Endodermal cell (in vitro differentiated cells): ENCODE data around the gene ACVR1. TPM values are rescaled to one million over a fixed set of nuclear protein-coding genes. Genes with fewer than 3 reads are reported as not detected.

Experiments used
- DNase-seq: peaks from one replicate; pipeline ENCODE4 v3.0.0-alpha.2; 2017
- H3K27ac ChIP-seq: 2 replicates; pipeline ENCODE4 v1.5.1; 2013; ENCODE audit warnings: mild to moderate bottlenecking, low read depth, low read length, moderate library complexity
- H3K27me3 ChIP-seq: 2 replicates; pipeline ENCODE4 v1.6.1; 2013; ENCODE audit warnings: mild to moderate bottlenecking, low read length, moderate library complexity; ENCODE audit not compliant: insufficient read depth, control insufficient read depth, poor library complexity, severe bottlenecking
- H3K36me3 ChIP-seq: 2 replicates; pipeline ENCODE4 v1.7.0; 2013; ENCODE audit warnings: mild to moderate bottlenecking, low read length, moderate library complexity; ENCODE audit not compliant: control insufficient read depth, insufficient read depth
- H3K4me1 ChIP-seq: one replicate; pipeline ENCODE4 v1.7.0; 2013; ENCODE audit warnings: low read length; ENCODE audit not compliant: control insufficient read depth, insufficient read depth
- H3K4me3 ChIP-seq: 2 replicates; pipeline ENCODE4 v1.5.1; 2013; ENCODE audit warnings: mild to moderate bottlenecking, low read length, moderate library complexity
- H3K9ac ChIP-seq: 2 replicates; pipeline ENCODE4 v1.6.1; 2013; ENCODE audit warnings: mild to moderate bottlenecking, low read length, moderate library complexity; ENCODE audit not compliant: poor library complexity, severe bottlenecking; ENCODE audit errors: extremely low read depth
- H3K9me3 ChIP-seq: 2 replicates; pipeline ENCODE4 v1.6.1; 2013; ENCODE audit warnings: mild to moderate bottlenecking, low read length, moderate library complexity; ENCODE audit not compliant: control insufficient read depth
- H3K27ac Mint-ChIP-seq: 2 replicates; pipeline ENCODE4 v1.8.0; 2020; ENCODE audit warnings: mixed read lengths
- H3K27me3 Mint-ChIP-seq: 2 replicates; pipeline ENCODE4 v1.8.0; 2021; ENCODE audit warnings: mild to moderate bottlenecking, mixed read lengths; ENCODE audit not compliant: insufficient read depth
- H3K36me3 Mint-ChIP-seq: 2 replicates; pipeline ENCODE4 v1.8.0; 2020; ENCODE audit warnings: low read depth, mixed read lengths
- H3K4me1 Mint-ChIP-seq: 2 replicates; pipeline ENCODE4 v1.8.0; 2020; ENCODE audit warnings: mixed read lengths
- H3K4me3 Mint-ChIP-seq: 2 replicates; pipeline ENCODE4 v1.8.0; 2020; ENCODE audit warnings: mild to moderate bottlenecking, moderate library complexity, mixed read lengths
- H3K9me3 Mint-ChIP-seq: 2 replicates; pipeline ENCODE4 v1.8.0; 2020; ENCODE audit warnings: mild to moderate bottlenecking, mixed read lengths
- CTCF ChIP-seq: fragments of 200-600 bp; sonication (generic); conservative IDR thresholded peaks from 2 replicates; pipeline ENCODE4 v1.5.0; 2021; ENCODE audit warnings: antibody characterized with exemption, mild to moderate bottlenecking
- WGBS, 2 experiments: methylation state at CpG; one replicate each; pipeline versions ENCODE4 v1.1.5 to v1.1.7; 2013; ENCODE audit warnings: missing lambda C conversion rate in 2 of 2, mixed read lengths in 1 of 2; ENCODE audit not compliant: insufficient coverage in 1 of 2, insufficient read length in 1 of 2; 5-methylcytosine and 5-hydroxymethylcytosine counted together
- total RNA-seq, 2 donors: library from RNA; stranded (reverse); fragmentation: NEBNext Ultra II Directional in 1 of 2; extraction: Animal tissue kit (Norgen Biotek cat#: 25700) in 1 of 2; gene quantifications; 2 replicates in 1 of 2; 3 replicates in 1 of 2; pipeline ENCODE4 v1.2.1, GENCODE V29; 2021

ACVR1 gene
- total RNA-seq, 2 donors from 2014 or later: 21.1 to 26.9 TPM

GRCh38 chr2:157819761-157820160 is 56.4 kb downstream of the ACVR1 start:
- Mint-ChIP-seq H3K4me1 (peaks cover 5% of the 10 kb centered on the region), H3K27me3 (no peaks in the 10 kb centered on the region), H3K27ac (no peak overlapping the region), H3K4me3 (no peak overlapping the region), H3K36me3 (peaks cover 29% of the 10 kb centered on the region), H3K9me3 (no peaks in the 10 kb centered on the region)
- peaks cover 18% of the 10 kb centered on the region for H3K36me3 ChIP-seq
- TF ChIP-seq CTCF: no peak
- no peaks in the 10 kb centered on the region for H3K27me3 ChIP-seq
- H3K27ac ChIP-seq: no peak overlapping the region
- DNase-seq: no peak
- WGBS, 2 experiments: 95 to 96% methylated on average over 3 to 5 of the region's 5 CpGs
- no peak overlapping the region for H3K4me3 ChIP-seq
- H3K9ac ChIP-seq: no peak overlapping the region
- no peaks in the 10 kb centered on the region for H3K4me1 ChIP-seq
- no peaks in the 10 kb centered on the region for H3K9me3 ChIP-seq

- no peak overlapping the region for H3K27ac ChIP-seq
- 93 to 95% methylated on average over 7 of the region's 7 CpGs for WGBS, 2 experiments
Observed at GRCh38 chr2:157818227-157818626, 57.9 kb downstream of the ACVR1 start.

GRCh38 chr2:157815421-157815820 is 60.7 kb downstream of the ACVR1 start:
- Histone ChIP-seq H3K4me3 (no peak overlapping the region), H3K27ac (no peak overlapping the region), H3K9me3 (no peaks in the 10 kb centered on the region), H3K9ac (no peak overlapping the region), H3K27me3 (no peaks in the 10 kb centered on the region), H3K4me1 (no peaks in the 10 kb centered on the region), H3K36me3 (peaks cover 34% of the 10 kb centered on the region)
- H3K27me3 Mint-ChIP-seq: no peaks in the 10 kb centered on the region
- no peak overlapping the region for H3K27ac Mint-ChIP-seq
- no peaks in the 10 kb centered on the region for H3K4me1 Mint-ChIP-seq
- DNase-seq: no peak
- no peak for TF ChIP-seq CTCF
- H3K4me3 Mint-ChIP-seq: no peak overlapping the region
- WGBS, 2 experiments: 88 to 95% methylated on average over 1 of the region's 1 CpG
- no peaks in the 10 kb centered on the region for H3K9me3 Mint-ChIP-seq
- H3K36me3 Mint-ChIP-seq: peaks cover 35% of the 10 kb centered on the region

More at GRCh38 chr2:157818227-157818626, 57.9 kb downstream of the ACVR1 start:
- Histone ChIP-seq H3K4me3 (no peak overlapping the region), H3K4me1 (no peaks in the 10 kb centered on the region), H3K9me3 (no peaks in the 10 kb centered on the region), H3K36me3 (peaks cover 30% of the 10 kb centered on the region), H3K27me3 (no peaks in the 10 kb centered on the region), H3K9ac (no peak overlapping the region)
- no peak for TF ChIP-seq CTCF
- H3K36me3 Mint-ChIP-seq: peaks cover 28% of the 10 kb centered on the region
- H3K27me3 Mint-ChIP-seq: no peaks in the 10 kb centered on the region
- no peak overlapping the region for H3K4me3 Mint-ChIP-seq
- H3K9me3 Mint-ChIP-seq: no peaks in the 10 kb centered on the region
- no peak overlapping the region for H3K27ac Mint-ChIP-seq
- DNase-seq: no peak
- peaks cover 2% of the 10 kb centered on the region for H3K4me1 Mint-ChIP-seq
